Stimulated activated CD8-positive, alpha-beta memory T cell treated with anti-CD3 and anti-CD28 coated beads, Interleukin-15, amount 100 ng/mL, for 24 hours (primary cell): ENCODE measurements around the gene KRT72.

Experiments used
- DNase-seq: peaks from one replicate; pipeline ENCODE4 v3.0.0-alpha.2; 2020; ENCODE audit warnings: low read depth

The KRT72 gene

DNA sequence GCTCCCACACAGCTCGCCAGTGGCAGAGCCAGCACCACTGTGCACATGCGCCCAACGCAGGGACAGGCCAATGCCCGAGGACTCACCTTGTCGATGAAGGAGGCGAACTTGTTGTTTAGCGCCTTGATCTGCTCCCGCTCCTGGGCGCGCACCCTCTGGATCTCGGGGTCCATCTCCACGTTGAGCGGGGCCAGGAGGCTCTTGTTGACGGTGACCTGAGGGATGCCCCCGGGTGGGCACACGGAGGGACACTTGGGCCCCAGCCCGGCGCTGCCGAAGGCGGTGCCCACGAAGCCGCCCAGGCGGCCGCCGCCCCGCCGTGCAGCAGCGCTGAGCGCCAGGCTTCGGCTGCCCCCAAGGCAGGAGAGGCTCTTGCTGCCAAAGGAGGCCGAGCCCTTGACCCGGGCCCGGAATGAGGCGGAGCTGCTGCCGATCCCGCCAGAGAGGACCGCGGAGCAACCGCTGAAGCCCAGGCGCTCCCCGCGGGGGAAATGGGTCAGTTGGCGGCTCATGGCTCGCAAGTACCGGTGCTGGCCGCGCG, at the start of gene KRT72:
TSS of gene KRT72 (minus strand) at position 523 of the 541 bp plus-strand sequence. CDS start at position 512, 11 bp downstream.
- DNase-seq: no peak

DNA sequence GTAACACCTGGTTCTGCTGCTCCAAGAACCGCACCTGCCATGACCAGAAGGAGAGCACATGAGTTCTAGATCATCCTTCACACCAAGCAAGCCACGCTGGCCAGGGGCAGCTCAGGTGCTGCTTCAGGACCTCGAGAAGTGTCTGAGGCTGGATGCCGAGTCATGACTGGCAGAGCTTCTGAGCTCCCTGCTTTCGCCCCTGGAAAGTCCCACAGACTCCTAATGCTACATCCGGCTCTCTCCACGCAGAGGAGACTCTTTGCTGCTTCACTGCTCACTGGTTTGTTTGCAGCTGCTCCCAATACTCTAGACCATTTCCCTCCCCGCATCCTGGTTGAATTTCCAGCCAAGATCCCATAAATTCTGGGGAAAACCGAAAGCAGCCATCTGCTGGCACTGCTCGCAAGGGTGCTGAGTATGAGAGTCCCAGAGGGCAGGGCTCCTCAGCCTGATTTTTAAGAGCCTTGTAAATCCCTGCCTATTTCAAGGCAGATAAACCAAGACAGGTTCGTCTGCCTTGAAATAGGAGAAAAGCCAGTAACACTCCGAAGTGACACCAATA, 49.3 kb upstream of the KRT72 start:
- no peak for DNase-seq

DNA sequence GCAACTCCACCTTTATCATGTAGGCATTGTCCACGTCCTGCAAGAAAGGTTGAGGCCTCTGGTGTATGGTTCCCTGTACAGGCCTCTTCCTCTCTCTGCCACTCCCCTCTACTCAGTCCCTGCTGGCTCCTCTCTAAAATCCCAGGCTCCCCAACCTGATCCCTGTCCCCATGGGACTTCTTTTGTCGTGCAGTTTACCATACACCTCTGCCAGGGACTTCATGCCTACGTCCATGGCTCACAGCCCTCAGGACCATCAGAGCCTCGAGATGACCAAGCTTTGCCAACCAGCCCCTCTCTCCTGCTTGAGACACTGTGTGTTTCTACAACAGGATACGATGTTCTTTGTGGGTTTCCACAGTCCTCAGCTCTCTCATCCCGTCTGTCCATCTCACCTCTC, 47.8 kb upstream of the KRT72 start:
- DNase-seq: no peak

DNA sequence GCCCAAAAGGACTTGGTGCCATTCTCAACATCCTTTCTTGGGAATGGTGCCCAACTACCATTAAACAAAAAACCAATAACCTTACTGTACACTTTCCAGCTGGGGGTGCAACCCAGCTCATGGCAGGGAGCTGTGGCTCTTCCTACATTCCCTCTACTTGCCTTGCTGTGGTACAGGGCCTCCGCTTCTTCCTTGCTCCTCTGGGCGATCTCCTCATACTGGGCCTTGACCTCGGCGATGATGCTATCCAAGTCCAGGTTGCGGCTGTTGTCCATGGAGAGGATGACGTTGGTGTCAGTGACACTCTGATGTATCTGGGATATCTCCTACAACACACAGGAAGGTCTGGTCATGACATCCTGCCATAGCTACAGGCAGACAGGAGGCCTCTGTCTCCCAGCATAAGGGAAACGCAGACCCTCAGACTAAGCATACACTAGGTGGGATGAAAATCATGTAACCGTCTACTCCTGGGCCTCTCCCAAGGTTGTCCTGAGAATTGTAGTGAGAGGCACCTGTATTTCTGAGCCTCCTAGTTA, 46.8 kb upstream of the KRT72 start:
- no peak for DNase-seq

DNA sequence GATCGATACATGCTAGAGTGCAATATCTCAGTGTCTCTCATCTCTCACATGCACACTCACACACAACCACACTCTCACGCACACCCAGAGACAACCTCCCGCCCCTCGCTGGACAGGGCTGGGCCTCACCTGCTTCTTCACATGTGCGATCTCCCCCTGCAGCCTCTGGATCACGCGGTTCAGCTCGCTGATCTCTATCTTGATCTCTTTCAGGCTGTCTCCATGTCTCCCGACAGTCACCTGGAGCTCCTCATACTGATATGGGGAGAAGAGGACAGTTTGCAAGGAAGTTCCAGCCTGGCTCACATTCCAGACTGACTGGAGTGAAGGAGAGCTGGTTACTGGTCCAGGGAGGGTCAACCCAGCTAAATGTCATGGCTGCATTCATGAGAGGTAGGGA, 46.3 kb upstream of the KRT72 start:
- DNase-seq: no peak

DNA sequence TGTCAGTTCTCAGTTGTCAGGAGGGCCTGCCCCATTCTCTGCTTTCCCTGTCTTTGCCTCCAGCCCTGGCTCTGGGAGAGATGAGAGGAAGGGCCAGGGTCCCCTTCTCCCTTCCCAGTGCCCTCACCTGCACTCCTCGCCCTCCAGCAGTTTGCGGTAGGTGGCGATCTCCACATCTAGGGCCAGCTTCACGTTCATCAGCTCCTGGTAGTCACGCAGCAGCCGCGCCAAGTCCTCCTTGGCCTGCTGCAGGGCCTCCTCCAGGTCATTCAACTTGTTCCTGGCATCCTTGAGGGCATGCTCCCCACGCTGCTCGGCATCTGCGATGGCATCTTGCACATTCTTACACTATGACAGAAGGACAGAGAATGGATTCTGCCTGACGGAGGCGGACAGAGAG, 45.4 kb upstream of the KRT72 start:
- DNase-seq: no peak

DNA sequence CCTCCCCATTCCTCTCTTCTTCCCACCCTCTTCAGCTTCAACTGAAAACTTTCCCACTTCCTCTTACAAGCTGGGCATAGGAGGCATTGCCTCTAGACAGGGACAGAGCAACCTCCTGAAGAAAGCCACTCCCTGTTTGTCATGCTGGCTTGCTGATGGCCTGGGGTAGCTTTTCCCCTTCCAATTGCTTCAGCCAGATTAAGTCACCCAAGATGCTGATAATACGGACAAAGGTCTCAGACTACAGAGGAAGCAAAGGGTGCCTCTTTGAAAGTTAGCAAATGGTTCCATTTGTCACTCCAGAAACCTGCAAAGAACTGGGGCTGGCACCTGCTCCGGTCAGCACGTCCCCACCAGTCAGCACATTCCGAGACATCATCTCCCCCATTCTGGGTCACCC, 44.7 kb upstream of the KRT72 start:
- no peak for DNase-seq

DNA sequence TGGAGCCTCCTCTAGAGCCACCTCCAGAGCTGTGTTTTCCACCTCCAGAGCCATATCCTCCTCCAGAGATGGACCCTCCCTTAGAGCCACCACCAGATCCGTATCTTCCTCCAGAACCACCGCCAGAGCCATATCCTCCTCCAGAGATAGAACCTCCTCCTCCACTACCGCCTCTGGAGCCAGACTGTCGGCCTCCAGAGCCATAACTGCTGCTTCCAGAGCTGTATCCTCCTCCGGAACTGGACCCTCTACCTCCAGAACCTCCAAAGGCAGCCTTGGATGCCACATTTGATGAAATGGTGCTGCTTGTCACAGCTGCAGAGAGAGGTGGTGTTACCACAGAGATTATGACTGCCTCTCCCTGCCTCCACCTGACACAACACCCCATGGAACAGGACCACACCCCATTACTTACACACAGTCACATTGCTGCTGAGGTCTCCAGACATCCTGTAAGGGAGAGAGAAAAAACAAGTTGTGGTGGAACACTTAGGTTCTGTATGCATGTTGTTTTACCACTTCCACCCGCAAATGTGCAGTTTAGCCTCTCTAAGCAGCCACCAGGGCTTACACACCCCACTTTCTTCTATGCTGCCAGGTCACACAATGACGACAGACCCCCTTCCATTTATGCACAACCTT, 44.0 kb upstream of the KRT72 start:
- no peak for DNase-seq

DNA sequence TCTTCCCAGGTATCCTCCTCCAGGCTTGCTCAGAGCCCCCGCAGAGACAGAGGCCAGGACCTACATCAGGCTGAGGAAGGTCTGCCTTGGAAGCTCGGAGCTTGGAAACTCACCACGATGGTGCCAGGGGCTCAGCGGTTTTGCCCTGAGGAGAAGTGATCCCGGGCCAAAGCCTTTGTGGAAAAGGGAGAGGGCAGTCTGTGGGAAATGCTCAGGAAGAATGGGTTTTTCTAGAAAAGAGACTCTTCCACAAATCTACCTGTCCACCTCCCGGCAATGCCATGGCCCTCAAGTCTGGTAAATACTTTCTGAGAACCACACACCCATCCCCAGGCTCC, 42.8 kb upstream of the KRT72 start:
- DNase-seq: no peak

DNA sequence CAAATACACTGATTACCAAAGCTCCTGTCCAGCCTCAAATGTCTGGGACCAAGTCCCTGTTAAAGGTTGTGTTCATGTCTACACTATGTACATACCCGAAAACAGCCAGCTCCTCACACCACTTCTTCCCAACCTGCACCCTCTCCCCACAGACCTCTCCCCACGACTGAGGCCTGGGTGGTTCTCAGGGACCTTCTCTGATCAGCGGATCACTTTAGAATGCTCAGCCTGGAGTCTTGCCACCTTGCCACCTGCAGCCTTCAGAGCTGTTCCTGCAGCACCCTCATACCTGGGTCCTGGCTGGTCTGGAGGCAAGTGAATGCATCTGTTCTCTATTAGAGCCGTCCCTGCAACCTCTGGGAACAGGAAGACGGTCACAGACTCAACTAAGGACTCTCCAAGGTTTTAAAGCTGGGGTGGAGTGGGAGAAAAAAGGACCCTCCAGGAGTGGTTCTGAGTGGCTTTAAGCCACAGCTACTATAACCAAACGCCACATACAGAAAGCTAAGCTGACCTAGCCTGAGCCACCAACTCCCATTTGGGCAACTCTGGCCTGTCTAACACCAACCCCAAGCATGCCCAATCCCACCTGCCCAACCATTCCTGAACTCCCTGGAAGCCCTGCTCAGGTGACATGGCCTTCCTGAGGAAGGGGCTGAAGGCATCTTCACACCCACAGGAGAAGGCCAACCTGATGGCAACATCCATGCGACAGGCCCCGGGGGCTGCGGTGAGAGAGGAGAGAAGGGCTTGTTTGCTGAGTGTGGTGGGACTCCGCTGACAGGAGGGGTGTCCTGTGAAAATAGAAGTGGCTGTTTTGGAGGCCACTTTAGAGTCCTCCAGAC, 42.2 kb upstream of the KRT72 start:
- DNase-seq: no peak

DNA sequence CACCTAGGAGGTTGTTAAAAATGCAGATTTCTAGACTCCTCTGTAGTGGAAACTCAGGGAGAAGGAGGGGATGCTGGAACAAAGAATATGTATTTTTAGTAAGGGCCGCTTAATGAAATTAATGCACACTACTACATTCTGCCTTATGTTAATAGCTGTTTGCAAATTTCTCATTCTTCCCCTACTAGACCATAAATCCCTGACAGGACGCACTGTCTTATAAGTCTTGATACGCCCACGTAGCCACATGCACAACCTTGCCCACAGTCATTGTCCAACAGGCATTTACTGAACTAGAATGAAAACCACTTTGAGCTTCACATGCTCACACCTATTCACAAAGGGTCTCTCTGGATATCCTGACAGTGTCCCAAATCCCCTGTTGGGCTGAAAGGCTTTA, 40.2 kb upstream of the KRT72 start:
- DNase-seq: no peak

DNA sequence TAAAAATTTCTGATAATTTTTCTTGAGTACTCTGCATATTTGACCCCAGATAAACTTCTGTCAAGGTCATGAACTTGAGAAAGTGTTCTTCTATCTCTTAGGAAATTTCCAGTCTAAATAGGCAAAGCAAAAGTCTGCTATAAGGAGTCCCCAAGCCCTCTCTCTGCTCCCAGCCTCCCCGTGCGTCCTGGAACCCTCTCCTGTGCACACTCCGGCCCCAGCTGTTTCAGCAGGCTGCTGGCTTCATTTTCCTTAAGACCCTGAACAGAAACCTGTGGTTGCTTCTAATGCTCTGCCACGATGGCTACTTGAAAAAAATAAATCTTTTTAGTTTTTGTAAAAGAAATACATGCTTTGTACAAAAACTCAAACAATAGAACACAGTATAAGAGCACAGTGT, 36.0 kb upstream of the KRT72 start:
- no peak for DNase-seq

DNA sequence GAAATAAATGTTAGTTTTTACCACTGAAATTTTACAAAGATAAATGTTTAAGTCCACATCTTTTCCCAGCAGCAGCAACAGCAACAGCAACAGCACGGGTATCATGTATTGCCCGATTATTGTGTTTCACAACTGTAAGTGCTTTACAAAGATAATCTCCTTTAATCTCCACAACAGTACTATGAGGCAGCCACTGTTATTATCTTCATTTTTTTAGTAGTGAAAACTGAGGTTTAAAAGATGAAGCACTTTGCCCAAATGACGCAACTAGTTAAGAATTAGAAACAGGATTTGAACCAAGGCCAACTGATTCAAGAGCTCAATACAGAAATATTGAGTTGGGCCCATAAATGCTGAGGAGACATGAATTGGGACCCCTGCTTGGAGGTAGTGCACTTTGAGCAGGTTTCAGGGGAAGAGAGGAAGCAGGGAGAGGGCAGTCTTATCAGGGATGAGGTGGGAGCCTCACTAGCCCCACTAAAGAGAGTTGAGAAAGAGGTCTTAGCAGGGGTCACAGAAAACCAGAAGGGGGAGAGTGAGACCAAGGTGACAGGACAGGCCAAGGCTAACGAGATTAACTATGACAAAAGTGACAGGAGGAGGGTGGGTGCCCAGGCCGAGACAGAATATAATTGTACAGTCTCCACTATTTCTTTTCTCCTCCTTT, 35.5 kb upstream of the KRT72 start:
- no peak for DNase-seq

DNA sequence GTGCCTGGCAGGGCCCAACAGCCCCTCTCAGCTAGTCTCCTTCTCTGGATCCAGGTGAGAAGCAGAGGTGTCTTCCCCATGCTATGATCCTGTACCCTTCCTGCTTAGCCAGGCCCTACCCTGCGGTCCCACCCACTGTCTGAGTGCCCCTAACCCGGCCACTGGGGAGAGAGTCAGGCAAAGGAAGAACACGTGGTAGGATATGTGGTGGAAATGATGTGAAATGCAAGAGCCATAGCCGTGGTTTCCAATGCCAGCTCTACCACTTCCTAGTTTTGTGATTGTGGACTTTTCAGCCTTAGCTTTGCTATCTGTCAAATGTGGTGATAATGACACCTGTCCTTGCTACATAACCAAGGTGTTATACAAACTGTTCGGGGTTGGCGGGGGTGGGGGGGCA, 34.9 kb upstream of the KRT72 start:
- no peak for DNase-seq

DNA sequence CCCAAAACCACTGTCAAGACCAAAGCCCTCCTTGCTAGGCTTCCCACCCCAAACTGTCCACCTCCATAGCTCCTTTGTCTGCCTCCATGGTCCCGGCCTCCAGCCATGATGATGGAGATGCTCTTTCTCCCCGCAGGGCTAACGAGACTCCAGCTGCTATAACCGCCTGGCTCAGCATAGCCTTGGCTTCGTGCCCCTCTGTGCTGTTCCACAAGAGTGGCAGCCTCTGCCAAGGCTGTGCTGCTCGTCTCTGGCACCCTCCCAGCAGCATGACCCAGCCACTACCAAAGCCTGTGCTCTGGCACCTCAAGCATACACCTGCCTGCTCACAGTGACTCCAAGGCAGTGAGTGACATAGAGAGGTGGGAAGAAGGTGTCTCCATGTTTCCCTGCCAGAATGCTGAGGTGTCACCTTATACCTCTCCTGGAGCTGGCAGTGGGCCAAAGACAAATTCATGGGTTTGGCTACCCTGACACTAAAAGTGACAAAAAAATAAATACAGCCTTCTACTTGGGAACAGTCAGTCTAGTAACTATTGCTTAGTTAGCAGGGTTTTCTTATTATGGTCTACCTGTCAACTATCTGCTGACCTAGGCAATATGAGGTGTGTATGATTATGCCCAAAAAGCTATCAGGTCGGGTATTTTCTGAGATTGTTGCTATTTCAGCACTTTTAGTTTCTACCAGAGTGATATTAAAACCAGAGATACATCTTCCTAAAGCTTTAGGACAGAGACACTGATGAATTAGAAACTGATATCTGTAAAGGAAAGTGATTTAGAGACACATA, 33.2 kb upstream of the KRT72 start:
- no peak for DNase-seq

DNA sequence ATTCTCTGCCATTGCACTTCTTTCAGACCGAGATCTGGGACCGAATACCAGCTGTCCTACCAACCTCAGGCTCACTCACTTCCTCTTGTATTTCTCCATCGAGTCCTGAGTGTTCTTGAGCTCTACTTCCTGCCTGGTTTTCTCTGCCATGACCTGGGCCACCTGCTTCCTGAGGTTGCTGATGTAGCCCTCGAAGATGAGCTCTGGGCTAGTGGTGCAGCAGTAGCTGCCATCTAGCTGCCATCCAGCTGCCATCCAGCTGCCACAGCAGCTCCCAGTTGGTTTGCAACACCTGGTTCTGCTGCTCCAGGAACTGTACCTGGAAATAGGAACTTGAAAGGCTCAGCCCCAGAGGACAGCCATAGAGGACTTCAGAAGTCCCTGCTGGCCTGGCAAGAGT, 32.1 kb upstream of the KRT72 start:
- DNase-seq: no peak

DNA sequence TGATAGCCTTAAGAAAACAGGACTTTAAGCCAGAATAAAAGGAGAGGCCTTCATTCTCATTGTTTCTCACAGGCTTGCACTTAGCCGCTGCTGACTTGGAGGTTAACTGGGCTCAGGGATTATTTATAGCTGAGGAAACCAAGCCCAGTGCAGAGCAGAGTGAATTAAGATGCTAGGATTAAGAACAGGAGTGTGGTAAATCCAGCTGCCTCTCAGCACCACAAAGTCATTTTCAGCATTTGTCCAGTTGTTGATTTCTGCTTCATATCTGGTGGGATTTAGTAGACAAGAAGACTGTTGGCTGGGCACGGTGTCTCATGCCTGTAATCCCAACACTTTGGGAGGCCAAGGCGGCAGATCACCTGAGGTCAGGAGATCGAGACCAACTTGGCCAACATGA, 31.4 kb upstream of the KRT72 start:
- no peak for DNase-seq

DNA sequence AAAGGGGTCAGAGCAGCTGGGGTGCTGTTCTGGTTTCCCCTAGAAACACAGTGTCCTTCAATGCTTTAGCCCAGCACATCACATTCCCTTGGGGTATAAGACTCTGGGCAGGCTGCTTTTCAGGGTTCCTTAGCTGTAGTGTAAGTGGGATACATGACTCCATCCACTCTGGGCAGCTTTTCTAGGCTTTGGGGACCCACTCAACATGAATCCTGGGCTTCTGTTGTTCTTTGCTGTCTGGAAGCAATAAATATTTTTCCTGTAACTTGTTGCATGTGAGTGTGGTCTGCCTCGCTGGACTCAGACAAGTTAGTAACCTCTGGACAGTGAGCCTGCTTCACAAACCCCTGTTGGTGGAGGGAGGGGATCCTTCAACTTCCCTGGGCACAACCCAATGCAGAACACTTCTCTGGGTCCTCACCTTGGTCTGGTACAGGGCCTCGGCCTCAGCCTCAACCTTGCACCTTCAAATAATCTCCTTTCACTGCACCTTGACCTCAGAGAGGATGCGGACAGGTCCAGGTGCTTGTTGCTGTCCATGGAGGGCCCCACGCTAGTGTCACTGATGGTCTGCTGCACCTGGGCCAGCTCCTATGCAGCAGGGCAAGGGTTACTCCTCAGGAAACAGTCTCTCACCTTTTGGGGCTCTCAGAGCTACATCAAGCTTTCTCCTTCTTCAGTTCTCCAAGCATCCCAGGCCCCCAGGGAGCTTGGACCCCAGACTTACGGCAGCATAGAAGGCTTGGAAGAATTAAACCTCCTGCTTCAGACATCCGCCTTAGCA, 30.6 kb upstream of the KRT72 start:
- no peak for DNase-seq

DNA sequence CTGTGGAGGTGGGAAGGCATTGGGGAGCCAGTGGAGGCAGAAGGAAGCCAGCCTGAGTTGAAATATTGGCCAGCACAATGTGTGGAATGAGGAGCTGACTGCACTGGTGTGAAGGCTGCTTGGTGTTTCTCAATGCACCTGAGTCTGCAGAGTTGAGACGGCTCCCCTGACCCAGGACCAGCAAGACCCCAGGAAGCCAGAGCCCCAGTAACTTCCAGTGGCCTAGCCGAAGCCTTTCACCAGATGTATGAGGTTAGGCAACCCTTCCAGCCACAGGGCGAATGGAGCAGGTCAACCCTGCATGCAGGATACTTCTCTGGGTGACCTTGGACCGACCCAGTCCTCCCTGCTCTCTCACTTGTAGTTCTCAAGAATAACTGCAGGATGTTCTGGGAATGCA, 30.0 kb upstream of the KRT72 start:
- no peak for DNase-seq

DNA sequence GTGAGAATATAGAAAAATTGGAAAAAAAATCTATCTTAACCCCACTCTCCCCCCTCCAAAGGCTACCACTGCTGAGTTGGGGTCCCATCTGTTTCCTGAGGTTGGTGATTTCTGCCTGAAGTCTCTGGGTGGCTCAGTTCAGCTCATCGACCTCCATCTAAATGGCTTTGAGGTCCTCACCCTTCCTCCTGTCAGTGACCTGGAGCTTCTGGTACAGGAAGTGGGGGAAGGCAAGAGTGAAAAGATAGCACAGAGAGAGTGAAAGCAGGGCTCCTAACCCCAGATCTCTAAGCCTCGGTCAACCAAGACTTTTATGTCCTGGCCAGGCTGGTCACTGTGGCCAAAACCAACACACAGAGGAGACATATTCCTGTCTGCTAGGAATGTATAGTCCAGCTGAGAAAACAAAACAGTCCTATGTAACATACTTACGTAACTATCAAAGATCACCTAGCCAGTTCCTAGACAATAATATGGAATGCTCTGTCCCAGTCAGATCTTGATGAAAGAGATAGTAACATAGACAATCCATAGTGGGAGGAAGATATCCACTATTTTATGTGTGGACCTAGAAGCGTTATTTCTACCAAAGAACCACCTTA, 29.4 kb upstream of the KRT72 start:
- DNase-seq: no peak
